GM10266 (cell line): ENCODE results near the gene DMD.

ENCODE experiments used
- DNase-seq: peaks from one replicate; pipeline ENCODE4 v3.0.0; 2012; ENCODE audit errors: extremely low spot score
- TF ChIP-seq, protein P1 (sequence below): IDR thresholded peaks from 2 replicates; pipeline ENCODE4 v1.5.1; 2012; ENCODE audit warnings: mild to moderate bottlenecking, low read depth; ENCODE audit not compliant: control insufficient read depth, insufficient read depth; ENCODE audit errors: missing control alignments

Gene DMD

DNA sequence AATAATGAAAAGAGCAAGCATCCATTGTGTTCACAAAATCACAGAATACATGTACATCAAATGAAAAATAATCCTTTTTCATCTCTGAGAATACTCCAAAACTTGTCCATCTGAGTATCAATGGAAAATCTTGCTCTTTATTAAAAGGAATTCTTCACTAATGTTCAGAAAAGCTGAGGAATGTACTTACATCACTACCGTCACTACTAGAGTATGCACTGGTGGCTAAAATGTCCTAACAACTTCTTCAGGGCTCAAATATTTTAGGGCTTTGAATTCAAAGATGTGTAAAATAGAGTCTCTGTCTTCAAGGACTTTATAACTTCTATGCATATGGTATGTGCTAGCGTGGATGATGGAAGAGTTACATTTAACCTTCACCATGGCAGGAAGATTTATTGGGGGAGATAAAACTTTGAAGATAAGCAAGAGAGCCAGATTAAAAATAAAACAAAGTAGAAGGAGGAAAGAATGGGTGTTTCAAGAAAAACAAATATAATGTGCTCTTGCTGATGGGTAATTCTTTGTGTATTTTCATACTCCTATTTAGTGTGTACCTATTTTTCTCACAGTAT is 55.1 kb downstream of the DMD start:
- TF ChIP-seq, protein P1, sequence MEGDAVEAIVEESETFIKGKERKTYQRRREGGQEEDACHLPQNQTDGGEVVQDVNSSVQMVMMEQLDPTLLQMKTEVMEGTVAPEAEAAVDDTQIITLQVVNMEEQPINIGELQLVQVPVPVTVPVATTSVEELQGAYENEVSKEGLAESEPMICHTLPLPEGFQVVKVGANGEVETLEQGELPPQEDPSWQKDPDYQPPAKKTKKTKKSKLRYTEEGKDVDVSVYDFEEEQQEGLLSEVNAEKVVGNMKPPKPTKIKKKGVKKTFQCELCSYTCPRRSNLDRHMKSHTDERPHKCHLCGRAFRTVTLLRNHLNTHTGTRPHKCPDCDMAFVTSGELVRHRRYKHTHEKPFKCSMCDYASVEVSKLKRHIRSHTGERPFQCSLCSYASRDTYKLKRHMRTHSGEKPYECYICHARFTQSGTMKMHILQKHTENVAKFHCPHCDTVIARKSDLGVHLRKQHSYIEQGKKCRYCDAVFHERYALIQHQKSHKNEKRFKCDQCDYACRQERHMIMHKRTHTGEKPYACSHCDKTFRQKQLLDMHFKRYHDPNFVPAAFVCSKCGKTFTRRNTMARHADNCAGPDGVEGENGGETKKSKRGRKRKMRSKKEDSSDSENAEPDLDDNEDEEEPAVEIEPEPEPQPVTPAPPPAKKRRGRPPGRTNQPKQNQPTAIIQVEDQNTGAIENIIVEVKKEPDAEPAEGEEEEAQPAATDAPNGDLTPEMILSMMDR = no peak
- no peak for DNase-seq

DNA sequence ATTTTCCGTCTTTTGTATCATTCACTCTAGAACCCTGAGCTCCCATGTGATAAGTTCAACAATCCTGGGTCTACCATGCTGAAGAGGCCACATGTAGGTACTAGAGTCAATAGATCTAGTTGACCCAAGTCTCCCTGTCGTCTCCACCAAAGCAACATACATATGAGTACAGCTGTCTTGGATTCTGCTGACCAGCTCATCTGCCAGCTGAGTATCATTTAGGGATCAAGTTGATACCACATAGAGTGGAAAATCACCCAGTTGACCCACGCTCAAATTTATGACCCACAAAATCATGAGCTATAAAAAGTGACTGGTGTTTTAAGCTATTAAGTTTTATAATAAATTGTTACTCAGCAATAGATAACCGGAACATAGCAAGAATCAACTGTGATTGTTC is 61.8 kb downstream of the DMD start:
- TF ChIP-seq, protein P1 = no peak
- DNase-seq = no peak

DNA sequence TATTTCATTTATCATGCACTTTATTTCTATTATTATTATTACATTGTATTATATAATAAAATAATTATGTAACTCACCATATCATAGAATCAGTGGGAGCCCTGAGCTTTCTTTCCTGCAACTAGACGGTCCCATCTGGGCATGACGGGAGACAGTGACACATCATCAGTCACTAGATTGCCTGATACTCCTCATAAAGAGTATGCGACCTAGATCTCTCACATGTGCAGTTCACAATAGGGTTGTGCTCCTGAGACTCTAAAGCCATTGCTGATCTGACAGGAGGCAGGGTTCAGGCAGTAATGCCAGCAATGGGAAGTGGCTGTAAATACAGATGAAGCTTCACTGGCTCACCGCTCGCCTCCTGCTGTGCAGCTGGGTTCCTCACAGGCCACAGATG is 62.3 kb downstream of the DMD start:
- no peak for DNase-seq
- TF ChIP-seq, protein P1 = no peak

DNA sequence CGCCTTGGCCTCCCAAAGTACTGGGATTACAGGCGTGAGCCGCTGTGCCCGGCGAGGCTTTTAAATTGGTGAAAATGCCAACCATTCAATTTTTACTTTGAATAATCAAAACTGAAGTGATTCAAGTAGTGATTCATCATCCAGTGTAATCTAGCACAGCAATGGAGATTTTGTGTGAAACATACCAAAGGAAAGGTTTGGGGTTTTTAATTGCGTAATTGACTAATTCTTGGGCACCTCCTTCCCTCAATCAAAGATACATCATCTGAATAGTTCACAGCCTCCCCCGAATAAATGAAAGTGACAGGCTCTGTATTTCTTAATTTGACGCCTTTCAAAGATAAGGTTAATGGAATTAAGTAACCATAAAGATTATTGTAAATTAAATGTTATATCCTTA is 69.0 kb downstream of the DMD start:
- TF ChIP-seq, protein P1 = no peak
- DNase-seq = no peak

DNA sequence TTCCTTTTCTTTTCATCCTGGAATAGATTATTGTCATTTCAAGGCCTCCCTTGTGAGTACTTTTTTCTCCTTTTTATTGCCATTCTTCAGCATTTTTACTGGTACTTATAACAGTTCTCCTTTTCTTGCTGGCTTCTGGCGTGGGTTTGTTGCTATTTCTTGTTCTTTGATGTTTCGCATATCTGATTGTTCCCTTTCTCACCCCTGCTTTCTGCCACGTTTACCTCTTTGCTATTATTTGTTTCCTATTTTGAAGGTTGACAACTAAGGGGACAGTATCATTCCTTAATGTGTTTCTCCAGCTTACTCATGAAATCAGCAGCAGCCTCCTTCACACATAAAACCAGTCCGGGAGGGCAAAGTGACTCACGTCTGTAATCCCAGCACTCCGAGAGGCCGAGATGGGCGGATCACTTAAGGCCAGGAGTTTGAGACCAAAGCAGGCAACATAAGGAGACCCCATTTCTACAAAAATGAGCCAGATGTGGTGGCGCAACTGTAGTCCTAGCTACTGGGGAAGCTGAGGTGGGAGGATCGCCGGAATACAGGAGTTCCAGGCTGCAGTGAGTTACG is 72.6 kb downstream of the DMD start:
- DNase-seq = no peak
- TF ChIP-seq, protein P1 = no peak

DNA sequence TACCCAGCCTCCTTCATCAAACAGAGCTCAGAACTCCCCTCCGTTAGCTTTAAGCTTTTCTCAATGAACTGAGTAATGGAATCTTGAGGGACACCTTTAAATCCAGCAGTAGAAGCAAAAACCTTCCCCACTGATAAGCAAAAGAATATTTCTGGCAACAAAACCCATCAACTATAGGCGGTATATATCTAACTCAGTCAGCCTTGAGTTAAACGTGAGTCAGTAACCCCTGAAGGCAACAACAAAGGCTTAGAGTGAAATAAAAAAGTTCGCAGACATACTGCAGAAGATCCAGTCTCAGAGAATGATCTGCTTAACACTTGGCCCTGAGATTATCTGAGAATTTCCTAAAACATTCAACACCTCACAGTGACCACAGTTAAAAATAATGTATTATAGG is 77.2 kb downstream of the DMD start:
- DNase-seq = no peak
- TF ChIP-seq, protein P1 = no peak

DNA sequence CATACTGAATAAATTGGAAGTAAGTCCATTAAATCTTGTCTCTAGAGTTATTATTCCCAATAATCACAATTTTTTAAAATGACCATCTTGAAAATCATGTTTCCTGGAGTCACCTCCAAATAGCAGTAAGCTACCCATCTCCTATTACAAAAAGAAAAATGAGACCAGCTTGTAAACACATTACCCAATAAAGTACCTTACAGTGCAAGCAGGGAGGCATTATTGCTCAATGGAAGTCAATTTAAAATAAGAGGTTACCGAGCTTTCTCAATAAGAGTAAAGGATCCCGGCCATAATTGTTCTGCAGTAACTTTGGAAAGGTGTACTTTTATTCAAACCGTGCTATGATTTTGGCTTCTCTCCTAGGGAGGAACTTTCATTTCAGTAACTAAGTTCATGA is 78.0 kb downstream of the DMD start:
- no peak for DNase-seq
- TF ChIP-seq, protein P1 = no peak
